ENCODE data around the gene CHMP1A. TPM values are rescaled to one million over a fixed set of nuclear protein-coding genes. Genes with fewer than 3 reads are reported as not detected.

Gene CHMP1A
- total and polyA plus RNA-seq, 2 of the 8 experiments (the other 6 are each of a cell fraction or from before 2014, with no cell fraction given), result 64.4 to 75.8 TPM

GRCh38 chr16:89637379-89637778, 20.1 kb downstream of the CHMP1A start:
- DNase-seq (ENCODE audit: low read depth in 1 of 2, low spot score in 2 of 2), result no peak
- H3K27ac ChIP-seq (ENCODE audit: low read depth, low read length), result no peak overlapping the region
- H3K23me2 ChIP-seq (ENCODE audit: low read depth, low read length), result peaks cover 1% of the 10 kb centered on the region; the same call in 1 of the 2 replicates
- H2AFZ ChIP-seq (ENCODE audit: low read length), result no peak overlapping the region
- no peak for FAIRE-seq
- no peak overlapping the region for H3K14ac ChIP-seq (ENCODE audit: insufficient read length)
- no peaks in the 10 kb centered on the region for H4K20me1 ChIP-seq (replicated peaks in 1 of 2; ENCODE audit: control insufficient read depth in 1 of 2, insufficient read depth in 2 of 2, low read length in 2 of 2)
- H2BK5ac ChIP-seq (ENCODE audit: low read depth, low read length), result no peak overlapping the region
- 88% methylated on average over 9 of the region's 10 CpGs; no CpG with 5 or more reads in 1 of the 2 experiments for WGBS, 2 experiments (ENCODE audit: extremely low coverage in 1 of 2, insufficient coverage in 1 of 2, insufficient read length in 1 of 2, insufficient replicate concordance in 2 of 2, low coverage in 1 of 2, low lambda C conversion rate in 2 of 2, missing lambda C conversion rate in 1 of 2)
- no peak overlapping the region for H3K23ac ChIP-seq (ENCODE audit: insufficient read length)
- no peaks in the 10 kb centered on the region; a peak in 3 of 7 replicates for H3K27me3 ChIP-seq (replicated peaks in 1 of 4; ENCODE audit: control insufficient read depth in 3 of 4, extremely low read depth in 1 of 4, insufficient read depth in 3 of 4, low read length in 3 of 4)
- H3K36me3 ChIP-seq (ENCODE audit: control insufficient read depth in 2 of 4, insufficient read depth in 4 of 4, low read length in 3 of 4), result no peaks in the 10 kb centered on the region
- no peak overlapping the region for H2BK15ac ChIP-seq (ENCODE audit: low read length)
- peaks cover 0 to 3% (median 0%) of the 10 kb centered on the region in 4 experiments; a peak in 1 of 7 replicates for H3K4me1 ChIP-seq (replicated peaks in 1 of 4; ENCODE audit: control insufficient read depth in 3 of 4, insufficient read depth in 4 of 4, low read length in 3 of 4)
- ChIA-PET CTCF (ENCODE audit: partially characterized antibody) (interaction anchor here (0.9 to 2.4 kb wide), 4 partner anchors 9 to 29 kb away, joined by 3 to 10 read pairs (median 4); no protein-coding TSS in a partner anchor), POLR2A (ENCODE audit: partially characterized antibody) (no interaction called here)
- H2BK12ac ChIP-seq (ENCODE audit: low read depth, low read length), result no peak overlapping the region
- no peak overlapping the region for H2BK120ac ChIP-seq (replicated peaks; ENCODE audit: low read depth, low read length)
- H3K9ac ChIP-seq (replicated peaks in 1 of 4; ENCODE audit: extremely low read depth in 1 of 4, low read depth in 3 of 4, low read length in 3 of 4), result no peak overlapping the region
- no peak overlapping the region for H3K56ac ChIP-seq (replicated peaks; ENCODE audit: insufficient read length, low read depth, low read length)
- no peaks in the 10 kb centered on the region for H3K9me3 ChIP-seq (ENCODE audit: insufficient read depth in 2 of 2, low read depth in 1 of 2, low read length in 1 of 2)
- H2BK20ac ChIP-seq (ENCODE audit: low read length), result no peak overlapping the region
- no peak overlapping the region for H3K4me2 ChIP-seq (ENCODE audit: insufficient read depth in 1 of 2, low read depth in 2 of 2, low read length in 2 of 2)
- no peaks in the 10 kb centered on the region for H3K79me1 ChIP-seq (ENCODE audit: low read depth, low read length)
- no peaks in the 10 kb centered on the region for H3K79me2 ChIP-seq (ENCODE audit: control insufficient read depth in 1 of 2, insufficient read depth in 2 of 2, low read length in 2 of 2)
- no peak overlapping the region for H3K4ac ChIP-seq (replicated peaks; ENCODE audit: insufficient read length, low read depth, low read length)
- no peak overlapping the region for H4K5ac ChIP-seq (ENCODE audit: insufficient read length, low read depth, low read length)
- H4K8ac ChIP-seq (ENCODE audit: extremely low read depth, insufficient read depth, low read length), result no peak overlapping the region
- no peak overlapping the region for H4K91ac ChIP-seq (replicated peaks; ENCODE audit: insufficient read length, low read length)
- no peak overlapping the region for H3K18ac ChIP-seq (ENCODE audit: extremely low read depth, low read length)
- no peak overlapping the region for H3K4me3 ChIP-seq (ENCODE audit: extremely low read depth in 1 of 4, insufficient read depth in 2 of 4, low read depth in 3 of 4, low read length in 4 of 4)
- H2AK5ac ChIP-seq (ENCODE audit: low read depth, low read length), result peak overlapping the region; percentile 75; the same call in 1 of the 2 replicates
- TF ChIP-seq EZH2 (IDR thresholded peaks at IDR 0.05; ENCODE audit: low read depth, low read length, severe bottlenecking) (no peak), TAF7 (optimal IDR thresholded peaks at IDR 0.05; ENCODE audit: borderline replicate concordance, low read depth, low read length) (no peak), POLR2AphosphoS5 (IDR thresholded peaks at IDR 0.05; ENCODE audit: low read depth, low read length) (no peak), ATF3 (IDR thresholded peaks at IDR 0.05; ENCODE audit: insufficient read depth, low read depth, low read length) (no peak), HDAC6 (IDR thresholded peaks at IDR 0.05; ENCODE audit: low read depth, low read length) (no peak), JUN (IDR thresholded peaks at IDR 0.05; ENCODE audit: low read depth, low read length) (no peak), SIX5 (IDR thresholded peaks at IDR 0.05; ENCODE audit: low read depth, low read length) (no peak)
- TF ChIP-seq, protein P1, sequence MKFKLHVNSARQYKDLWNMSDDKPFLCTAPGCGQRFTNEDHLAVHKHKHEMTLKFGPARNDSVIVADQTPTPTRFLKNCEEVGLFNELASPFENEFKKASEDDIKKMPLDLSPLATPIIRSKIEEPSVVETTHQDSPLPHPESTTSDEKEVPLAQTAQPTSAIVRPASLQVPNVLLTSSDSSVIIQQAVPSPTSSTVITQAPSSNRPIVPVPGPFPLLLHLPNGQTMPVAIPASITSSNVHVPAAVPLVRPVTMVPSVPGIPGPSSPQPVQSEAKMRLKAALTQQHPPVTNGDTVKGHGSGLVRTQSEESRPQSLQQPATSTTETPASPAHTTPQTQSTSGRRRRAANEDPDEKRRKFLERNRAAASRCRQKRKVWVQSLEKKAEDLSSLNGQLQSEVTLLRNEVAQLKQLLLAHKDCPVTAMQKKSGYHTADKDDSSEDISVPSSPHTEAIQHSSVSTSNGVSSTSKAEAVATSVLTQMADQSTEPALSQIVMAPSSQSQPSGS (IDR thresholded peaks at IDR 0.05; ENCODE audit: low read length), result no peak
- TF ChIP-seq, protein P2, sequence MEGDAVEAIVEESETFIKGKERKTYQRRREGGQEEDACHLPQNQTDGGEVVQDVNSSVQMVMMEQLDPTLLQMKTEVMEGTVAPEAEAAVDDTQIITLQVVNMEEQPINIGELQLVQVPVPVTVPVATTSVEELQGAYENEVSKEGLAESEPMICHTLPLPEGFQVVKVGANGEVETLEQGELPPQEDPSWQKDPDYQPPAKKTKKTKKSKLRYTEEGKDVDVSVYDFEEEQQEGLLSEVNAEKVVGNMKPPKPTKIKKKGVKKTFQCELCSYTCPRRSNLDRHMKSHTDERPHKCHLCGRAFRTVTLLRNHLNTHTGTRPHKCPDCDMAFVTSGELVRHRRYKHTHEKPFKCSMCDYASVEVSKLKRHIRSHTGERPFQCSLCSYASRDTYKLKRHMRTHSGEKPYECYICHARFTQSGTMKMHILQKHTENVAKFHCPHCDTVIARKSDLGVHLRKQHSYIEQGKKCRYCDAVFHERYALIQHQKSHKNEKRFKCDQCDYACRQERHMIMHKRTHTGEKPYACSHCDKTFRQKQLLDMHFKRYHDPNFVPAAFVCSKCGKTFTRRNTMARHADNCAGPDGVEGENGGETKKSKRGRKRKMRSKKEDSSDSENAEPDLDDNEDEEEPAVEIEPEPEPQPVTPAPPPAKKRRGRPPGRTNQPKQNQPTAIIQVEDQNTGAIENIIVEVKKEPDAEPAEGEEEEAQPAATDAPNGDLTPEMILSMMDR (IDR thresholded peaks at IDR 0.05; ENCODE audit: control extremely low read depth in 1 of 3, insufficient read depth in 1 of 3, low read depth in 1 of 3, low read length in 3 of 3), result no peak

All from H1 (cell line).